ENCODE measurements around the gene LMCD1. TPM values are rescaled to one million over a fixed set of nuclear protein-coding genes. Genes with fewer than 3 reads are reported as not detected.

Gene LMCD1
- total and polyA plus RNA-seq, 2 of the 8 experiments (the other 6 are each of a cell fraction or from before 2014, with no cell fraction given), result 12.3 to 26.5 TPM

DNA sequence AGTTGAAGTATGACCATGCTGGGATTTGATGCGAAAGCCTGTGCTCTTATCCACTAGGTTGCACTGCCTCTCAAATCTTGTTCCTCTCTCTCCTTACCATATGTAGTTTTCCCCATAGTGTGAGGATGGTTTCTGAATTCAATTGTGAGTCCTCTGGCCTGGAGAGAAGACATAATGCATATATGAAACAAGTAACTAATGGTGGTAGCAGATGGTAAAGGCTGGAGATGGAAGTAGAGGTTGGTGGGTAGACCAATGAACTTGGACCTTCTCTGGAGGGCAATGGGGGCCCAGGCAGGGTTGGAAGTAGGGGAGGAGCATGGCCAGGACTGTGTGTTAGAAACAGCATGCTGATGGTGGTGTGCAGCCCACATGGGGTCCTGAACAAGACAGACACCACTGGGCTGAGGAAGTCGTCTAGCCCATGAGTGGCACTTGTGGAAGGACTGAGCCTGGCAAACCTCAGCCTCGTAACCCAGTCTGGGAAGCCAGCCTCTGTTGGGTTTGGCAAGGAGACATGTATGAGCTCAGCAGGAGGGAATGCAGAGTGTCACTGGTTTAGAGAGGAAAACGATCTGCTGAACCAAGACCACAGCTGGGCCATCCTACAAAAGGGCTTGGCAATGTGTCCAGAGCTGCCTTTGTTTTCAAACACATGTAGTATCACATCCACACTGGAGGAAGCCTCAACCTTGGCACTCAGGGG is 18.5 kb upstream of the LMCD1 start:
- no peak overlapping the region for H3K27ac ChIP-seq (ENCODE audit: low read depth, low read length)
- no peak for FAIRE-seq
- POLR2A ChIA-PET (ENCODE audit: partially characterized antibody), result interaction anchor here (1.4 to 1.6 kb wide), 2 partner anchors 16 to 18 kb away, joined by 4 read pairs; partner anchors contain the start of gene LMCD1
- TF ChIP-seq BRCA1 (IDR thresholded peaks at IDR 0.05; ENCODE audit: low read depth, low read length) (no peak), CHD1 (IDR thresholded peaks at IDR 0.05; ENCODE audit: low read depth, low read length) (no peak), E2F6 (IDR thresholded peaks at IDR 0.05) (no peak), SP4 (IDR thresholded peaks at IDR 0.05; ENCODE audit: low read length) (no peak), TAF1 (IDR thresholded peaks at IDR 0.05; ENCODE audit: low read depth, low read length) (no peak), FOSL1 (IDR thresholded peaks at IDR 0.05; ENCODE audit: insufficient read depth, low read depth, low read length) (no peak), RAD21 (IDR thresholded peaks at IDR 0.05 in 1 of 2, conservative IDR thresholded peaks at IDR 0.05 in 1 of 2; ENCODE audit: low read depth in 2 of 2, low read length in 2 of 2) (no peak), POLR2AphosphoS5 (IDR thresholded peaks at IDR 0.05; ENCODE audit: low read depth, low read length) (no peak), EZH2 (IDR thresholded peaks at IDR 0.05; ENCODE audit: low read depth, low read length, severe bottlenecking) (no peak), TEAD4 (IDR thresholded peaks at IDR 0.05; ENCODE audit: low read depth, low read length) (no peak), BCL11A (IDR thresholded peaks at IDR 0.05; ENCODE audit: low read depth in 2 of 2, low read length in 2 of 2) (no peak), CTBP2 (IDR thresholded peaks at IDR 0.05; ENCODE audit: borderline replicate concordance, insufficient read depth, insufficient read length, low read length) (no peak)

More for the DNA sequence above, 18.5 kb upstream of the LMCD1 start:
- H2AK5ac ChIP-seq (ENCODE audit: low read depth, low read length), result no peak overlapping the region
- DNase-seq (ENCODE audit: low read depth in 1 of 2, low spot score in 2 of 2), result no peak
- no peak overlapping the region for H3K4ac ChIP-seq (replicated peaks; ENCODE audit: insufficient read length, low read depth, low read length)
- no peak overlapping the region for H3K4me2 ChIP-seq (ENCODE audit: insufficient read depth in 1 of 2, low read depth in 2 of 2, low read length in 2 of 2)
- no peak overlapping the region for H3K23ac ChIP-seq (ENCODE audit: insufficient read length)
- no peaks in the 10 kb centered on the region for H3K79me2 ChIP-seq (ENCODE audit: control insufficient read depth in 1 of 2, insufficient read depth in 2 of 2, low read length in 2 of 2)
- no peak overlapping the region for H4K8ac ChIP-seq (ENCODE audit: extremely low read depth, insufficient read depth, low read length)
- no peak overlapping the region for H3K4me3 ChIP-seq (ENCODE audit: extremely low read depth in 1 of 4, insufficient read depth in 2 of 4, low read depth in 3 of 4, low read length in 4 of 4)
- H3K9ac ChIP-seq (replicated peaks in 1 of 4; ENCODE audit: extremely low read depth in 1 of 4, low read depth in 3 of 4, low read length in 3 of 4), result no peak overlapping the region
- WGBS, 2 experiments (ENCODE audit: extremely low coverage in 1 of 2, insufficient coverage in 1 of 2, insufficient read length in 1 of 2, insufficient replicate concordance in 2 of 2, low coverage in 1 of 2, low lambda C conversion rate in 2 of 2, missing lambda C conversion rate in 1 of 2), result 98% methylated on average over 4 of the region's 4 CpGs; no CpG with 5 or more reads in 1 of the 2 experiments
- H3K56ac ChIP-seq (replicated peaks; ENCODE audit: insufficient read length, low read depth, low read length), result no peak overlapping the region
- no peak overlapping the region for H3K18ac ChIP-seq (ENCODE audit: extremely low read depth, low read length)
- peaks cover 0 to 4% of the 10 kb centered on the region in 2 experiments; a peak in 1 of 4 replicates for H3K9me3 ChIP-seq (ENCODE audit: insufficient read depth in 2 of 2, low read depth in 1 of 2, low read length in 1 of 2)
- H3K4me1 ChIP-seq (replicated peaks in 1 of 4; ENCODE audit: control insufficient read depth in 3 of 4, insufficient read depth in 4 of 4, low read length in 3 of 4), result no peaks in the 10 kb centered on the region
- no peak overlapping the region for H4K5ac ChIP-seq (ENCODE audit: insufficient read length, low read depth, low read length)
- peaks cover 0 to 4% (median 0%) of the 10 kb centered on the region in 4 experiments; a peak in 1 of 8 replicates for H3K36me3 ChIP-seq (ENCODE audit: control insufficient read depth in 2 of 4, insufficient read depth in 4 of 4, low read length in 3 of 4)
- no peaks in the 10 kb centered on the region for H4K20me1 ChIP-seq (replicated peaks in 1 of 2; ENCODE audit: control insufficient read depth in 1 of 2, insufficient read depth in 2 of 2, low read length in 2 of 2)
- H2BK15ac ChIP-seq (ENCODE audit: low read length), result no peak overlapping the region
- H3K79me1 ChIP-seq (ENCODE audit: low read depth, low read length), result no peaks in the 10 kb centered on the region
- H2BK120ac ChIP-seq (replicated peaks; ENCODE audit: low read depth, low read length), result no peak overlapping the region
- no peak overlapping the region for H2AFZ ChIP-seq (ENCODE audit: low read length)
- no peaks in the 10 kb centered on the region; the same call in 1 of the 2 replicates for H3K23me2 ChIP-seq (ENCODE audit: low read depth, low read length)
- CTCF ChIA-PET (ENCODE audit: partially characterized antibody), result interaction anchor here (0.6 to 1.1 kb wide), 5 partner anchors 17 to 53 kb away, joined by 3 to 6 read pairs (median 3); no protein-coding TSS in a partner anchor
- no peak overlapping the region for H4K91ac ChIP-seq (replicated peaks; ENCODE audit: insufficient read length, low read length)
- peaks cover 0 to 1% (median 0%) of the 10 kb centered on the region in 4 experiments; a peak in 1 of 7 replicates for H3K27me3 ChIP-seq (replicated peaks in 1 of 4; ENCODE audit: control insufficient read depth in 3 of 4, extremely low read depth in 1 of 4, insufficient read depth in 3 of 4, low read length in 3 of 4)
- H2BK5ac ChIP-seq (ENCODE audit: low read depth, low read length), result no peak overlapping the region
- no peak overlapping the region for H2BK20ac ChIP-seq (ENCODE audit: low read length)
- H2BK12ac ChIP-seq (ENCODE audit: low read depth, low read length), result 0 out of 2 replicates have a peak overlapping the region, but pooled peaks have one; percentile 3
- no peak overlapping the region for H3K14ac ChIP-seq (ENCODE audit: insufficient read length)

Measured in H1 (cell line).